HEK293 (cell line): ENCODE results near the gene ADD1.

ENCODE experiments used
- CTCF ChIA-PET: fragments of 350-600 bp; formaldehyde crosslinking; extraction: SDS; loops from one replicate; lab custom pipeline; 2021; ENCODE audit warnings: antibody characterized with exemption; lab: Yijun Ruan, JAX
- POLR2A ChIA-PET: fragments of 300-600 bp; formaldehyde crosslinking; extraction: SDS; loops from one replicate; lab custom pipeline; 2020; ENCODE audit warnings: antibody characterized with exemption, inconsistent platforms; lab: Yijun Ruan, JAX
- H3K27ac ChIP-seq: fragments of 200-500 bp; sonication (Bioruptor generic); 2 replicates; pipeline ENCODE4 v1.5.1; 2014; ENCODE audit warnings: low read depth, low read length, control low read depth, inconsistent platforms; ENCODE audit errors: extremely low read depth
- H3K36me3 ChIP-seq, 2 experiments: fragments of 200-500 bp in 1 of 2; sonication (Bioruptor generic) in 1 of 2; 1 replicate in 1 of 2; 2 replicates in 1 of 2; pipeline ENCODE4 v1.5.1; 2014 to 2017; ENCODE audit warnings: inconsistent platforms in 2 of 2, low read length in 2 of 2; ENCODE audit not compliant: control insufficient read depth in 2 of 2, insufficient read depth in 1 of 2
- H3K4me1 ChIP-seq: fragments of 200-500 bp; sonication (Bioruptor generic); 2 replicates; pipeline ENCODE4 v1.5.1; 2014; ENCODE audit warnings: mild to moderate bottlenecking, low read length, inconsistent platforms; ENCODE audit not compliant: control insufficient read depth, insufficient read depth
- H3K4me3 ChIP-seq: 2 replicates; pipeline ENCODE4 v1.5.1; 2011; ENCODE audit warnings: low read depth, mild to moderate bottlenecking, control low read depth, low read length, moderate library complexity
- H3K9me3 ChIP-seq: fragments of 200-500 bp; sonication (Bioruptor generic); 2 replicates; pipeline ENCODE4 v1.5.1; 2014; ENCODE audit warnings: low read depth, low read length, inconsistent platforms; ENCODE audit not compliant: control insufficient read depth, insufficient read depth
- GFI1B ChIP-seq: fragments of 450-650 bp; formaldehyde crosslinking; IDR thresholded peaks from 2 replicates; pipeline ENCODE4 v1.5.1; 2016; ENCODE audit warnings: missing biosample characterization, missing genetic modification characterization
- KLF16 ChIP-seq: fragments of 450-650 bp; formaldehyde crosslinking; IDR thresholded peaks from 2 replicates; pipeline ENCODE4 v1.5.1; 2017; ENCODE audit warnings: missing biosample characterization, missing genetic modification characterization
- KLF7 ChIP-seq: fragments of 450-650 bp; formaldehyde crosslinking; IDR thresholded peaks from 2 replicates; pipeline ENCODE4 v1.5.1; 2016; ENCODE audit warnings: missing biosample characterization, missing genetic modification characterization, borderline replicate concordance
- MYNN ChIP-seq: fragments of 450-650 bp; formaldehyde crosslinking; IDR thresholded peaks from 2 replicates; pipeline ENCODE4 v1.5.1; 2016; ENCODE audit warnings: missing biosample characterization, missing genetic modification characterization, borderline replicate concordance
- MZF1 ChIP-seq: fragments of 450-650 bp; formaldehyde crosslinking; IDR thresholded peaks from 2 replicates; pipeline ENCODE4 v1.5.1; 2017; ENCODE audit warnings: missing biosample characterization, missing genetic modification characterization, borderline replicate concordance
- SETDB1 ChIP-seq: IDR thresholded peaks from one replicate; pipeline ENCODE4 v1.6.1; 2017; ENCODE audit warnings: mild to moderate bottlenecking, low read length, moderate library complexity, mixed read lengths; ENCODE audit not compliant: insufficient read length
- SP3 ChIP-seq: fragments of 450-650 bp; formaldehyde crosslinking; IDR thresholded peaks from 2 replicates; pipeline ENCODE4 v1.5.1; 2016; ENCODE audit warnings: missing biosample characterization, missing genetic modification characterization
- ZBTB7A ChIP-seq: fragments of 450-650 bp; formaldehyde crosslinking; IDR thresholded peaks from 2 replicates; pipeline ENCODE4 v1.5.1; 2016; ENCODE audit warnings: low read depth, missing biosample characterization, missing genetic modification characterization
- ZNF148 ChIP-seq: fragments of 450-650 bp; formaldehyde crosslinking; IDR thresholded peaks from 2 replicates; pipeline ENCODE4 v1.5.0; 2017; ENCODE audit warnings: missing biosample characterization, missing genetic modification characterization, borderline replicate concordance
- ZNF341 ChIP-seq: fragments of 450-650 bp; formaldehyde crosslinking; IDR thresholded peaks from 2 replicates; pipeline ENCODE4; 2016; ENCODE audit warnings: low read depth, missing biosample characterization, missing genetic modification characterization
- ZNF391 ChIP-seq: fragments of 450-650 bp; formaldehyde crosslinking; IDR thresholded peaks from 2 replicates; pipeline ENCODE4 v1.5.1; 2016; ENCODE audit warnings: low read depth, missing biosample characterization, missing genetic modification characterization, borderline replicate concordance
- ZNF404 ChIP-seq: fragments of 450-650 bp; formaldehyde crosslinking; IDR thresholded peaks from 2 replicates; pipeline ENCODE4 v1.5.1; 2017; ENCODE audit warnings: missing biosample characterization, missing genetic modification characterization
- ZNF423 ChIP-seq: fragments of 450-650 bp; formaldehyde crosslinking; IDR thresholded peaks from 2 replicates; pipeline ENCODE4 v1.5.1; 2016; ENCODE audit warnings: missing biosample characterization, missing genetic modification characterization
- ZNF473 ChIP-seq: fragments of 450-650 bp; formaldehyde crosslinking; IDR thresholded peaks from 2 replicates; pipeline ENCODE4 v1.5.1; 2017; ENCODE audit warnings: missing biosample characterization, missing genetic modification characterization
- ZNF514 ChIP-seq: fragments of 450-650 bp; formaldehyde crosslinking; IDR thresholded peaks from 2 replicates; pipeline ENCODE4 v1.5.1; 2016; ENCODE audit warnings: missing biosample characterization, missing genetic modification characterization
- ZNF561 ChIP-seq: fragments of 450-650 bp; IDR thresholded peaks from 2 replicates; pipeline ENCODE4 v1.5.1; 2018; ENCODE audit warnings: missing biosample characterization, missing genetic modification characterization, borderline replicate concordance
- ZNF76 ChIP-seq: fragments of 450-650 bp; formaldehyde crosslinking; IDR thresholded peaks from 2 replicates; pipeline ENCODE4; 2016; ENCODE audit warnings: low read depth, missing biosample characterization, missing genetic modification characterization, borderline replicate concordance
- ZNF777 ChIP-seq: fragments of 450-650 bp; formaldehyde crosslinking; IDR thresholded peaks from 2 replicates; pipeline ENCODE4 v1.5.1; 2017; ENCODE audit warnings: missing biosample characterization, missing genetic modification characterization, borderline replicate concordance
- ZNF830 ChIP-seq: fragments of 450-650 bp; IDR thresholded peaks from 2 replicates; pipeline ENCODE4 v1.5.0; 2018; ENCODE audit warnings: missing biosample characterization, missing genetic modification characterization, low read depth, mild to moderate bottlenecking, moderate library complexity
- ZXDB ChIP-seq: fragments of 450-650 bp; formaldehyde crosslinking; IDR thresholded peaks from 2 replicates; pipeline ENCODE4 v1.5.1; 2016; ENCODE audit warnings: missing biosample characterization, missing genetic modification characterization
- TF ChIP-seq, protein P1 (sequence below): fragments of 450-650 bp; formaldehyde crosslinking; IDR thresholded peaks from 2 replicates; pipeline ENCODE4 v1.5.1; 2016; ENCODE audit warnings: missing biosample characterization, missing genetic modification characterization
- TF ChIP-seq, protein P2 (sequence below): fragments of 450-650 bp; formaldehyde crosslinking; IDR thresholded peaks from 2 replicates; pipeline ENCODE4 v1.5.1; 2017; ENCODE audit warnings: missing biosample characterization, mild to moderate bottlenecking, missing genetic modification characterization, moderate library complexity
- TF ChIP-seq, protein P3 (sequence below): fragments of 450-650 bp; formaldehyde crosslinking; IDR thresholded peaks from 2 replicates; pipeline ENCODE4 v1.5.1; 2016; ENCODE audit warnings: missing biosample characterization, missing genetic modification characterization, borderline replicate concordance

The ADD1 gene

GRCh38 chr4:2836391-2836859 is 7.2 kb upstream of the ADD1 start:
- POLR2A ChIA-PET: no interaction called here
- Histone ChIP-seq H3K36me3 (peaks cover 0 to 48% of the 10 kb centered on the region in 2 experiments; a peak in 1 of 3 replicates), H3K27ac (no peak overlapping the region), H3K4me1 (no peaks in the 10 kb centered on the region), H3K9me3 (no peaks in the 10 kb centered on the region), H3K4me3 (no peak overlapping the region)
- CTCF ChIA-PET: no interaction called here
- TF ChIP-seq MYNN: no peak
- TF ChIP-seq ZNF830 (tag by site-specific recombination): no peak
- no peak for TF ChIP-seq ZNF148 (tag by site-specific recombination)
- no peak for TF ChIP-seq ZNF391 (tag by site-specific recombination)
- TF ChIP-seq MZF1: no peak
- no peak for TF ChIP-seq KLF7 (tag by site-specific recombination)
- TF ChIP-seq ZBTB7A (tag by site-specific recombination): no peak
- TF ChIP-seq ZNF561 (tag by site-specific recombination): no peak
- TF ChIP-seq, protein P1, sequence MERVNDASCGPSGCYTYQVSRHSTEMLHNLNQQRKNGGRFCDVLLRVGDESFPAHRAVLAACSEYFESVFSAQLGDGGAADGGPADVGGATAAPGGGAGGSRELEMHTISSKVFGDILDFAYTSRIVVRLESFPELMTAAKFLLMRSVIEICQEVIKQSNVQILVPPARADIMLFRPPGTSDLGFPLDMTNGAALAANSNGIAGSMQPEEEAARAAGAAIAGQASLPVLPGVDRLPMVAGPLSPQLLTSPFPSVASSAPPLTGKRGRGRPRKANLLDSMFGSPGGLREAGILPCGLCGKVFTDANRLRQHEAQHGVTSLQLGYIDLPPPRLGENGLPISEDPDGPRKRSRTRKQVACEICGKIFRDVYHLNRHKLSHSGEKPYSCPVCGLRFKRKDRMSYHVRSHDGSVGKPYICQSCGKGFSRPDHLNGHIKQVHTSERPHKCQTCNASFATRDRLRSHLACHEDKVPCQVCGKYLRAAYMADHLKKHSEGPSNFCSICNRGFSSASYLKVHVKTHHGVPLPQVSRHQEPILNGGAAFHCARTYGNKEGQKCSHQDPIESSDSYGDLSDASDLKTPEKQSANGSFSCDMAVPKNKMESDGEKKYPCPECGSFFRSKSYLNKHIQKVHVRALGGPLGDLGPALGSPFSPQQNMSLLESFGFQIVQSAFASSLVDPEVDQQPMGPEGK (tag by site-specific recombination): no peak
- TF ChIP-seq SETDB1: no peak
- TF ChIP-seq, protein P2, sequence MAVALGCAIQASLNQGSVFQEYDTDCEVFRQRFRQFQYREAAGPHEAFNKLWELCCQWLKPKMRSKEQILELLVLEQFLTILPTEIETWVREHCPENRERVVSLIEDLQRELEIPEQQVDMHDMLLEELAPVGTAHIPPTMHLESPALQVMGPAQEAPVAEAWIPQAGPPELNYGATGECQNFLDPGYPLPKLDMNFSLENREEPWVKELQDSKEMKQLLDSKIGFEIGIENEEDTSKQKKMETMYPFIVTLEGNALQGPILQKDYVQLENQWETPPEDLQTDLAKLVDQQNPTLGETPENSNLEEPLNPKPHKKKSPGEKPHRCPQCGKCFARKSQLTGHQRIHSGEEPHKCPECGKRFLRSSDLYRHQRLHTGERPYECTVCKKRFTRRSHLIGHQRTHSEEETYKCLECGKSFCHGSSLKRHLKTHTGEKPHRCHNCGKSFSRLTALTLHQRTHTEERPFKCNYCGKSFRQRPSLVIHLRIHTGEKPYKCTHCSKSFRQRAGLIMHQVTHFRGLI (tag by site-specific recombination): no peak
- no peak for TF ChIP-seq GFI1B (tag by site-specific recombination)
- TF ChIP-seq ZNF341 (tag by site-specific recombination): no peak
- no peak for TF ChIP-seq ZNF514
- TF ChIP-seq SP3: no peak
- TF ChIP-seq ZNF404 (tag by site-specific recombination): no peak
- no peak for TF ChIP-seq ZNF473 (tag by site-specific recombination)

- Histone ChIP-seq H3K4me1 (no peaks in the 10 kb centered on the region), H3K9me3 (no peaks in the 10 kb centered on the region), H3K36me3 (peaks cover 0 to 39% of the 10 kb centered on the region in 2 experiments; a peak in 1 of 3 replicates), H3K4me3 (no peak overlapping the region), H3K27ac (no peak overlapping the region)
- CTCF ChIA-PET: no interaction called here
- POLR2A ChIA-PET: no interaction called here
- no peak for TF ChIP-seq ZNF423 (tag by site-specific recombination)
- TF ChIP-seq ZNF777 (tag by site-specific recombination): no peak
- no peak for TF ChIP-seq ZNF76 (tag by site-specific recombination)
- TF ChIP-seq KLF16 (tag by site-specific recombination): no peak
- TF ChIP-seq ZXDB (tag by site-specific recombination): no peak
- no peak for TF ChIP-seq KLF7 (tag by site-specific recombination)
- TF ChIP-seq, protein P3, sequence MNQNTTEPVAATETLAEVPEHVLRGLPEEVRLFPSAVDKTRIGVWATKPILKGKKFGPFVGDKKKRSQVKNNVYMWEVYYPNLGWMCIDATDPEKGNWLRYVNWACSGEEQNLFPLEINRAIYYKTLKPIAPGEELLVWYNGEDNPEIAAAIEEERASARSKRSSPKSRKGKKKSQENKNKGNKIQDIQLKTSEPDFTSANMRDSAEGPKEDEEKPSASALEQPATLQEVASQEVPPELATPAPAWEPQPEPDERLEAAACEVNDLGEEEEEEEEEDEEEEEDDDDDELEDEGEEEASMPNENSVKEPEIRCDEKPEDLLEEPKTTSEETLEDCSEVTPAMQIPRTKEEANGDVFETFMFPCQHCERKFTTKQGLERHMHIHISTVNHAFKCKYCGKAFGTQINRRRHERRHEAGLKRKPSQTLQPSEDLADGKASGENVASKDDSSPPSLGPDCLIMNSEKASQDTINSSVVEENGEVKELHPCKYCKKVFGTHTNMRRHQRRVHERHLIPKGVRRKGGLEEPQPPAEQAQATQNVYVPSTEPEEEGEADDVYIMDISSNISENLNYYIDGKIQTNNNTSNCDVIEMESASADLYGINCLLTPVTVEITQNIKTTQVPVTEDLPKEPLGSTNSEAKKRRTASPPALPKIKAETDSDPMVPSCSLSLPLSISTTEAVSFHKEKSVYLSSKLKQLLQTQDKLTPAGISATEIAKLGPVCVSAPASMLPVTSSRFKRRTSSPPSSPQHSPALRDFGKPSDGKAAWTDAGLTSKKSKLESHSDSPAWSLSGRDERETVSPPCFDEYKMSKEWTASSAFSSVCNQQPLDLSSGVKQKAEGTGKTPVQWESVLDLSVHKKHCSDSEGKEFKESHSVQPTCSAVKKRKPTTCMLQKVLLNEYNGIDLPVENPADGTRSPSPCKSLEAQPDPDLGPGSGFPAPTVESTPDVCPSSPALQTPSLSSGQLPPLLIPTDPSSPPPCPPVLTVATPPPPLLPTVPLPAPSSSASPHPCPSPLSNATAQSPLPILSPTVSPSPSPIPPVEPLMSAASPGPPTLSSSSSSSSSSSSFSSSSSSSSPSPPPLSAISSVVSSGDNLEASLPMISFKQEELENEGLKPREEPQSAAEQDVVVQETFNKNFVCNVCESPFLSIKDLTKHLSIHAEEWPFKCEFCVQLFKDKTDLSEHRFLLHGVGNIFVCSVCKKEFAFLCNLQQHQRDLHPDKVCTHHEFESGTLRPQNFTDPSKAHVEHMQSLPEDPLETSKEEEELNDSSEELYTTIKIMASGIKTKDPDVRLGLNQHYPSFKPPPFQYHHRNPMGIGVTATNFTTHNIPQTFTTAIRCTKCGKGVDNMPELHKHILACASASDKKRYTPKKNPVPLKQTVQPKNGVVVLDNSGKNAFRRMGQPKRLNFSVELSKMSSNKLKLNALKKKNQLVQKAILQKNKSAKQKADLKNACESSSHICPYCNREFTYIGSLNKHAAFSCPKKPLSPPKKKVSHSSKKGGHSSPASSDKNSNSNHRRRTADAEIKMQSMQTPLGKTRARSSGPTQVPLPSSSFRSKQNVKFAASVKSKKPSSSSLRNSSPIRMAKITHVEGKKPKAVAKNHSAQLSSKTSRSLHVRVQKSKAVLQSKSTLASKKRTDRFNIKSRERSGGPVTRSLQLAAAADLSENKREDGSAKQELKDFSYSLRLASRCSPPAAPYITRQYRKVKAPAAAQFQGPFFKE: no peak
Measured at GRCh38 chr4:2837110-2837903, 6.3 kb upstream of the ADD1 start.
